GM12801 (cell line): ENCODE measurements around the gene WDTC1.

ENCODE experiments used
- CTCF ChIP-seq: IDR thresholded peaks from one replicate; pipeline ENCODE4 v1.5.1; 2011; ENCODE audit warnings: control low read depth; ENCODE audit not compliant: insufficient read length; ENCODE audit errors: extremely low read depth

Gene WDTC1

GRCh38 chr1:27336756-27337155, 102.3 kb downstream of the WDTC1 start:
- no peak for TF ChIP-seq CTCF

- no peak for TF ChIP-seq CTCF
These were observed 104.3 kb downstream of the WDTC1 start for GRCh38 chr1:27338751-27339150.

DNA sequence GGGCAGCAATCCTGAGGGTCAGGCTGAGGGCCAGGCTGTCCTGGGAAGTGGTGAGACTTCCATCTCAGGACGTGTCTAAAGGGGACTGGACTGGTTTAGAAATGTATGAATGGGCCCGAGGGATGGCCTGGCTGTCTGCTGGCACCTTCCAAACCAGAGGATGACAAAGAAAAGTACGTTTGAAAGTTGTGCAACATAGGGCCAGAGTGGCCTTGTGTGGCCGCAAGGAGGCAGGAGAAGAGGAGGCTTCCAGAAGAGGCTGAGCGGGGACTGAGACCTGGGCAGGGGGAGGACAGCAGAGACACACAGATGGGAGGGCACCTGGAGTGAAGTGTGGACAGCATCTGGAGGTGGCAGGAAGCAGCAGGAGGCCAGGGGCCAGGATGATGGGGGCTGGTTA, 104.8 kb downstream of the WDTC1 start:
- no peak for TF ChIP-seq CTCF

DNA sequence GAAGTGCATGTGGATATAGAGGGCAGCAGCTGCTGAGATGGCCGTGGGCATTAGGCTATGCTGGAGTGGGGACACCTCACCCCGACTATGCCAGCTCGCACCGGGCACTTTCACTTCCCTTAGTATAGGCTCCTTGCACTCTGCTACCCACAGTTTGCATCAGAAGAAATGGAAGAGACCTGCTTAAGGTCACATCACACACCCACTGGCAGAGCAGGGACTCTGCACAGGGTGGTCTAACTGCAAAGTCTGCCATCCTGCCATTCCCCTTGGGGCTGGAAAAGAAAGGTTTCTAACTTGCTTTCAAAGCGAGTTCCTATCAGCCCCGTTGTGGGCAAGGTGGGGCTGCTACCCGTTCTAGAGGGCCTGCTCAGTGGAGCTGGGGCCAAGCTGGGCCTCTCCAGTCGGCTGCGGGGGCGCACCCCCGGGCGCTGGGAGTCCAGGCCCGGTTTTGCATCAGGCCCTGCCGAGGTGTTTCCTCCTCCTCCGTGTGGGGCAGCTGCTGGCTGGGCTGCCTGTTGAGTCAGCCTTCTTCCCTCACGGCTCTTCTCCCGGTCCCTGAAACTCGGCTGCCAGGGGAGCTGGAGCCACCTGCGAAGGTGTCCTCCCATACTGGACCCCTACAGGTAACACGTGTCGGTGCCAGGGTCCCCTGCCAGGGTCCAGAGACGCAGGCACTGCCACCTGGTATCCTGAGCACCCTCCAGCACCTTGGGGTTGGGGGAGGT, 107.3 kb downstream of the WDTC1 start, which contains the start of gene SYTL1:
Gene SYTL1 (plus strand): TSS at position 498 of the 728 bp plus-strand sequence. CDS start 3,313 bp downstream, outside the sequence.
- TF ChIP-seq CTCF = no peak

GRCh38 chr1:27342391-27342777, 108.0 kb downstream of the WDTC1 start:
- TF ChIP-seq CTCF = no peak

DNA sequence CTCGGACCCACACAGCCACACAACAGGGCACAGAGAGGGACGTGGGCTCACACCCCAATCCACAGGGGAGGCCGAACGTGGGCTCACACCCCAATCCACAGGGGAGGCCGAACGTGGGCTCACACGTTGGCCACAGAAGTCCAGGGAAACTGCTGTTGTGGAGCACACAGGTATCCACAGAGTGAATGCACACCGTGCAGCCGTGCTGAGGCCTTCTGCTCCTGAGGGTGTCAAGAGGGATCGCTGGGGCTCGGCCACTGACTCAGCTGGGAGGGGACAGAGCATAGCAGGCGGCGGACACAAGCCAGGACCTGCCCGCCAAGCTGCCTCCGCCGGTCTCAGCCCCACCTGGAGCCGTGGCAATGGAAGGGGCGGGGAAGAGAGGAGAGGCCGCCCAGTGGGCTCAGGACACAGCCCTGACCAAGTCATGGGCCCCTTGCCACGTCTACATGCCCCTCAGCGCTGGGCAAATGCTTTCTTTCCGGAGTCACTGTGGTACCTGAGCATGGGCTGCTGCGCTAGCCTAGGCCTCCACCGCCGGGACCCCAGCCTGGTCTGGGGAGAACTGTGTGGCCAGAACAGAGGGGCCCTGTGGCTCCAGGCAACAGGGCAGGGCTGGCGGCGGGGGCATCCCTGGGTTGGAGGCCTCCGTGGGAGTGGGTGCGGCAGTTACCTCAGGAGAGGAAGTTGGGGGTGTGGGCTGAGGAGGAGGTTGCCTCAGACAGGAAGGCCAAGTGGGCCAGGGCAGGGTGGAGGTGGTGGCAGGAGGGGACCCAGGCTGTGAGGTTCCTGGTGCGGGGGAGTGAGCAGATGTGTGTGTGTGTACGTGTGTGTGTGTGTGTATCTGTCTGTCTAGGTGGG, 108.6 kb downstream of the WDTC1 start:
- TF ChIP-seq CTCF = no peak

DNA sequence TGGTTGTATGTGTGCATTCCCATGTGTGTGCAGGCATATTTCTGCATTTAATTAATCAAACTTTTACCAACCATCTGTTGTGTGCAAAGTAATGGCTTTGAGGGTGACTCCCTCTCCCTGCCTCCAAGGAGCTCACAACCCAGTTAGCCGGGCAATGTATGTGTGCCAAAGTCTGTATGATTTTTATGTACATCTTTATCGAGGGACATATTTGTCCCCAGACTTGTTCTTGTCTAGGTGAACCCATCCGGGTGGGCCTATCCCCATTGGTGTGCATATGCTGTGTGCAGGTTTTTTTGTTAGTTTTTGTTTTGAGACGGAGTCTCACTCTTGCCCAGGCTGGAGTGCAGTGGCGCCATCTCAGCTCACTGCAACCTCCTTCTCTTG, 109.2 kb downstream of the WDTC1 start:
- no peak for TF ChIP-seq CTCF
